ENCODE measurements around the gene ZDHHC8. TPM values are rescaled to one million over a fixed set of nuclear protein-coding genes. Genes with fewer than 3 reads are reported as not detected.
A peak's percentile ranks its signal among the peaks of the same experiment; 100 is the strongest.

Gene ZDHHC8
- total and polyA plus RNA-seq, 12 donors, result 23.2 to 51.7 (median 37.5) TPM

- WGBS, 2 donors, result 89 to 91% methylated on average over 9 of the region's 9 CpGs
- H3K4me1 ChIP-seq, result peaks cover under 1 to 17% (median 7%) of the 10 kb centered on the region in 9 donors
- peak in 1 of 2 donors; percentile 6 for DNase-seq
- no peaks in the 10 kb centered on the region for H3K9me3 ChIP-seq
- H3K4me3 ChIP-seq, result no peak overlapping the region
- intact Hi-C loops (cut with DNase I), result loop anchor here in 1 of 10 donors (10.0 kb wide), 1 partner anchor 146 kb away; no protein-coding TSS in a partner anchor
- peaks cover 14 to 100% (median 65%) of the 10 kb centered on the region in 9 donors for H3K36me3 ChIP-seq
- ATAC-seq, result no peak
- H3K27me3 ChIP-seq, result no peaks in the 10 kb centered on the region
- TF ChIP-seq CTCF (IDR thresholded peaks at IDR 0.05), result no peak
- H3K27ac ChIP-seq, result no peak overlapping the region
Measured at GRCh38 chr22:20110359-20110985, 21.1 kb upstream of the ZDHHC8 start.

DNA sequence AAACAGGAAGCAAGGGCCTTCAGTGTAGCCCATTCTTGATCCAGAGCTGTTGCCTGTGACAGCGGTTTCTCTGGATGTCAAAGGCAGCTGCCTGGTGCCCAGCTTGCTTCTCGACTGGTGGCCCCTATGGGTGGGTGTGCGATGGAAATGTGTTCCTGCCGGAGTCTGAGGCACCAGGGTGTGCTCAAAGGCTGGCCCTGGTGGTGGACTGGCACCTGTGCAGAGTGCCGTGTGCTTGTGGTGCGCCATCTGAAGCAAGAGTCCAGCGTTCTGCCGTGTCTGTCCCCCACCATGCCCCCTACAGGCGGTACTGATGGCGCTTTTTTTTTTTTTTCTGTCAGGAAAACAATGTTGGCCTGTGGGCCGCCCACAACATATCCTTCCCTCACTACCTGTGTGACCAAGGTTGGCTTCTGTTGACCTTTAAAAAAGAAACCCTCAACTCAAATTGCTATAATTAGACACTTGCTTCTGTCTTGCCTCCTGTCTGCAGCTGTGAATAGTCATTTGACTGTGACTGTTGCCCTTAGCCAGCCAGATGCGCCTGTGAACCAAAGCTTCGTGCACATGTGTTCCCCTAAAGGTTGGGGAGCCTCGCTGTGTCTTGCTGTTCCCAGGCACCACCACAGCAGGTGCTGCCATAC, 20.4 kb upstream of the ZDHHC8 start:
- Histone ChIP-seq H3K9me3 (no peaks in the 10 kb centered on the region), H3K36me3 (peaks cover 14 to 99% (median 59%) of the 10 kb centered on the region in 9 donors), H3K27ac (no peak overlapping the region), H3K27me3 (no peaks in the 10 kb centered on the region), H3K4me3 (no peak overlapping the region), H3K4me1 (peaks cover 7 to 24% (median 12%) of the 10 kb centered on the region in 9 donors)
- 56 to 60% methylated on average over 14 of the region's 14 CpGs for WGBS, 2 donors
- TF ChIP-seq CTCF (IDR thresholded peaks at IDR 0.05), result peak in 7 of 9 donors; percentile 21 to 46 (median 23)
- peak in 2 of 8 donors; percentile 5 to 17 for ATAC-seq
- DNase-seq, result peak in 1 of 2 donors; percentile 9
- intact Hi-C loops (cut with DNase I), result loop anchor here in 1 of 10 donors (10.0 kb wide), 1 partner anchor 146 kb away; no protein-coding TSS in a partner anchor

GRCh38 chr22:20111689-20112622, 19.6 kb upstream of the ZDHHC8 start:
- H3K4me3 ChIP-seq, result no peak overlapping the region
- no peaks in the 10 kb centered on the region for H3K27me3 ChIP-seq
- no peak for TF ChIP-seq CTCF (IDR thresholded peaks at IDR 0.05)
- DNase-seq, result peak in 1 of 2 donors; percentile 6
- H3K27ac ChIP-seq, result peak overlapping the region in 3 of 10 donors; percentile 20 to 43 (median 23)
- WGBS, 2 donors, result 64 to 84% methylated on average over 7 of the region's 7 CpGs
- intact Hi-C loops (cut with DNase I), result loop anchor here in 1 of 10 donors (10.0 kb wide), 1 partner anchor 147 kb away; no protein-coding TSS in a partner anchor
- H3K9me3 ChIP-seq, result no peaks in the 10 kb centered on the region
- peaks cover 10 to 30% (median 20%) of the 10 kb centered on the region in 9 donors for H3K4me1 ChIP-seq
- H3K36me3 ChIP-seq, result peaks cover 7 to 91% (median 51%) of the 10 kb centered on the region in 9 donors
- ATAC-seq, result no peak
